Measurements from ENCODE around the gene TGFBR3L. TPM values are rescaled to one million over a fixed set of nuclear protein-coding genes. Genes with fewer than 3 reads are reported as not detected.
A peak's percentile ranks its signal among the peaks of the same experiment; 100 is the strongest.

Gene TGFBR3L
- total and polyA plus RNA-seq, 2 of the 13 experiments (the other 11 are each of a cell fraction or from before 2014, with no cell fraction given): 0.20 to 1.0 TPM

DNA sequence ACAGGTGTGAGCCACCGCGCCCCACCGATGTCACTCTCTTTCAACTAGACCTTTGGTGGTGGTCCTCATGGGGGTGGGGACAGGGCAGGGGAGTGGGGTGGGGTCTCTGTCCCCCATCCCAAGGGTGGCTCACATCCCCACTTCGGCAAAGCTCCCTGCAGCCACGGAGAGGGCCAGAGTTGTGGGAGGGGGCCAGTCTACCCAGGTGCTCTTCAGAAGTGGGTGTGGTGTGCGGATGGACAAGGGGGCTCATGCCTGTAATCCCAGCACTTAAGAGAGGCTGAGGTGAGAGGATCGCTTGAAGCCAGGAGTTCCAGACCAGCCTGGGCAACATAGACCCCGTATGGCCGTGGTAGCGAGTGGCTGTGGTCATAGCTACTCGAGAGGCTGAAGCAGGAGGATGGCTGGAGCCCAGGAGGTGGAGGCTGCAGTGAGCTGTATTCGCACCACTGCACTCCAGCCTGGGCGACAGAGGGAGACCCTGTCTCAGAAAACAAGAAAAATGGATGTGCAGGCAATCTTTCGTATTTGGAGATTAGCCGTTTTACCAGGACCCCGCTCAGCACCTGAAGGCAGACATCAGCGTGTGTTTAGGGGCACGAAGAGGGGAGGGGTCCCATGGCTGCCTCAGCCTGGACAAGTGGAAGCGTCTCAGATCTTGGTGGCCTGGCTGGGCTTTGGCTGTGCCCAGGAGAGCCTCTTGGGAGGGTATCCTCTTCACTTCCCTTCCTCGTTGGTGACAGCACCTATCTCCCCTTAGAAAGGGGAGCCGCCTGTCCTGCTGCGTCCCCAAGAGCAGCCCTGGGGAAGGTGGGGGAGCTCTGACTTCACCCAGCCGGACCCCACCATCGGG, 846 bp downstream of the TGFBR3L start (continued):
- TF ChIP-seq, protein P1, sequence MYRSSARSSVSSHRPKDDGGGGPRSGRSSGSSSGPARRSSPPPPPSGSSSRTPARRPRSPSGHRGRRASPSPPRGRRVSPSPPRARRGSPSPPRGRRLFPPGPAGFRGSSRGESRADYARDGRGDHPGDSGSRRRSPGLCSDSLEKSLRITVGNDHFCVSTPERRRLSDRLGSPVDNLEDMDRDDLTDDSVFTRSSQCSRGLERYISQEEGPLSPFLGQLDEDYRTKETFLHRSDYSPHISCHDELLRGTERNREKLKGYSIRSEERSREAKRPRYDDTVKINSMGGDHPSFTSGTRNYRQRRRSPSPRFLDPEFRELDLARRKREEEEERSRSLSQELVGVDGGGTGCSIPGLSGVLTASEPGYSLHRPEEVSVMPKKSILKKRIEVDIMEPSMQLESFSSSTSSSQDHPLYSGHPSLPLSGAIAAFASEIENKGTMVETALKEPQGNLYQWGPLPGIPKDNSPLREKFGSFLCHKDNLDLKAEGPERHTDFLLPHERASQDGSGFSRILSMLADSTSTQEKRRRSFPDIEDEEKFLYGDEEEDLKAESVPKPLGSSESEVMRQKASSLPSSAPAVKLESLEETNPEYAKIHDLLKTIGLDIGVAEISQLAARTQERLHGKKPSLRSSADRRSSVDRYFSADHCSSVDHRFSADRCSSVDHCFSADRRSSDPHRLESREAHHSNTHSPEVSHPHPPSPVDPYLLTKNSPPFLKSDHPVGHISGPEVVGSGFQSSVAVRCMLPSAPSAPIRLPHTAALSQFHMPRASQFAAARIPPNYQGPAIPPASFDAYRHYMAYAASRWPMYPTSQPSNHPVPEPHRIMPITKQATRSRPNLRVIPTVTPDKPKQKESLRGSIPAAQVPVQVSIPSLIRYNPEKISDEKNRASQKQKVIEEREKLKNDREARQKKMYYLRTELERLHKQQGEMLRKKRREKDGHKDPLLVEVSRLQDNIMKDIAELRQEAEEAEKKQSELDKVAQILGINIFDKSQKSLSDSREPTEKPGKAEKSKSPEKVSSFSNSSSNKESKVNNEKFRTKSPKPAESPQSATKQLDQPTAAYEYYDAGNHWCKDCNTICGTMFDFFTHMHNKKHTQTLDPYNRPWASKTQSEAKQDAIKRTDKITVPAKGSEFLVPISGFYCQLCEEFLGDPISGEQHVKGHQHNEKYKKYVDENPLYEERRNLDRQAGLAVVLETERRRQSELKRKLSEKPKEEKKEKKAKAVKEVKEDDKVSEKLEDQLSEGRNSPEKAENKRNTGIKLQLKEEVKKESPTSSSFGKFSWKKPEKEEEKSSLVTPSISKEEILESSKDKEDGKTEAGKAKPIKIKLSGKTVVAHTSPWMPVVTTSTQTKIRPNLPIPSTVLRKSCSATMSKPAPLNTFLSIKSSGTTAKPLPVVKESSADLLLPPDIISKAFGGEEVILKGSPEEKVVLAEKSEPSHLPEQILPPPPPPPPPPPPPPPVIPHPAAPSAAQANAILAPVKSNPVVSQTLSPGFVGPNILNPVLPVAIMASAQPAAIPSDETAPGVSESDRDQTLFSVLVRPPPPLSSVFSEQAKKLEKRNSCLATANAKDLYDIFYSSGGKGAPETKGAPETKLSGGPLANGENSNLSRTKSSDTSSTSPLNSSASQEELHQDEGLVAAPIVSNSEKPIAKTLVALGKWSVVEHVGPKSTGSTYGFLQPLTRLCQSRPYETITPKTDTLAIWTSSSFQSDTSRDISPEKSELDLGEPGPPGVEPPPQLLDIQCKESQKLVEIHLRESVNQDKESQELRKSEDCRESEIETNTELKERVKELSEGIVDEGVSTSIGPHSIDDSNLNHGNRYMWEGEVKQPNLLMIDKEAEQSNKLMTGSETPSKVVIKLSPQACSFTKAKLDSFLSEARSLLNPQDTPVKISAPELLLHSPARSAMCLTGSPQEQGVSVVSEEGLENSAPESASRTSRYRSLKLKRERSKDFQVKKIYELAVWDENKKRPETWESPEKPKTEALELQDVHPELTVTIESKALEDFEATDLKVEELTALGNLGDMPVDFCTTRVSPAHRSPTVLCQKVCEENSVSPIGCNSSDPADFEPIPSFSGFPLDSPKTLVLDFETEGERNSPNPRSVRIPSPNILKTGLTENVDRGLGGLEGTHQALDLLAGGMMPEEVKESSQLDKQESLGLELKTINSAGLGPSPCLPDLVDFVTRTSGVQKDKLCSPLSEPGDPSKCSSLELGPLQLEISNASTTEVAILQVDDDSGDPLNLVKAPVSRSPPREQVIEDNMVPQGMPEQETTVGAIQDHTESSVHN (CRISPR knock-in tag; IDR thresholded peaks at IDR 0.05): no peak
- no peak for TF ChIP-seq MBNL3 (CRISPR knock-in tag; conservative IDR thresholded peaks at IDR 0.05)
- TF ChIP-seq, protein P2, sequence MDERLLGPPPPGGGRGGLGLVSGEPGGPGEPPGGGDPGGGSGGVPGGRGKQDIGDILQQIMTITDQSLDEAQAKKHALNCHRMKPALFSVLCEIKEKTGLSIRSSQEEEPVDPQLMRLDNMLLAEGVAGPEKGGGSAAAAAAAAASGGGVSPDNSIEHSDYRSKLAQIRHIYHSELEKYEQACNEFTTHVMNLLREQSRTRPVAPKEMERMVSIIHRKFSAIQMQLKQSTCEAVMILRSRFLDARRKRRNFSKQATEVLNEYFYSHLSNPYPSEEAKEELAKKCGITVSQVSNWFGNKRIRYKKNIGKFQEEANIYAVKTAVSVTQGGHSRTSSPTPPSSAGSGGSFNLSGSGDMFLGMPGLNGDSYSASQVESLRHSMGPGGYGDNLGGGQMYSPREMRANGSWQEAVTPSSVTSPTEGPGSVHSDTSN (CRISPR knock-in tag; IDR thresholded peaks at IDR 0.05): no peak
- TF ChIP-seq, protein P3, sequence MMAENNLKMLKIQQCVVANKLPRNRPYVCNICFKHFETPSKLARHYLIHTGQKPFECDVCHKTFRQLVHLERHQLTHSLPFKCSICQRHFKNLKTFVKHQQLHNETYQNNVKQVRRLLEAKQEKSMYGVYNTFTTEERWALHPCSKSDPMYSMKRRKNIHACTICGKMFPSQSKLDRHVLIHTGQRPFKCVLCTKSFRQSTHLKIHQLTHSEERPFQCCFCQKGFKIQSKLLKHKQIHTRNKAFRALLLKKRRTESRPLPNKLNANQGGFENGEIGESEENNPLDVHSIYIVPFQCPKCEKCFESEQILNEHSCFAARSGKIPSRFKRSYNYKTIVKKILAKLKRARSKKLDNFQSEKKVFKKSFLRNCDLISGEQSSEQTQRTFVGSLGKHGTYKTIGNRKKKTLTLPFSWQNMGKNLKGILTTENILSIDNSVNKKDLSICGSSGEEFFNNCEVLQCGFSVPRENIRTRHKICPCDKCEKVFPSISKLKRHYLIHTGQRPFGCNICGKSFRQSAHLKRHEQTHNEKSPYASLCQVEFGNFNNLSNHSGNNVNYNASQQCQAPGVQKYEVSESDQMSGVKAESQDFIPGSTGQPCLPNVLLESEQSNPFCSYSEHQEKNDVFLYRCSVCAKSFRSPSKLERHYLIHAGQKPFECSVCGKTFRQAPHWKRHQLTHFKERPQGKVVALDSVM (CRISPR knock-in tag; IDR thresholded peaks at IDR 0.05): peak; percentile 91
- no peak for TF ChIP-seq ZFP36 (IDR thresholded peaks at IDR 0.05; ENCODE audit: borderline replicate concordance, low read depth, low read length, partially characterized antibody)
- no peak for TF ChIP-seq ZNF335 (CRISPR knock-in tag; IDR thresholded peaks at IDR 0.05)
- no peak for TF ChIP-seq ZNF816 (CRISPR knock-in tag; IDR thresholded peaks at IDR 0.05; ENCODE audit: borderline replicate concordance)
- TF ChIP-seq KAT2B (IDR thresholded peaks at IDR 0.05; ENCODE audit: borderline replicate concordance, low read depth, low read length): no peak
- 0 out of 2 replicates have a peak, but pooled peaks have one; percentile 15 for TF ChIP-seq ZFP41 (CRISPR knock-in tag; IDR thresholded peaks at IDR 0.05; ENCODE audit: borderline replicate concordance)
- 0 out of 2 replicates have a peak, but pooled peaks have one; percentile 5 for TF ChIP-seq ZNF790 (CRISPR knock-in tag; IDR thresholded peaks at IDR 0.05; ENCODE audit: borderline replicate concordance)
- no peak for TF ChIP-seq PHF5A (CRISPR knock-in tag; IDR thresholded peaks at IDR 0.05; ENCODE audit: low read depth, unreplicated experiment)
- TF ChIP-seq, protein P4, sequence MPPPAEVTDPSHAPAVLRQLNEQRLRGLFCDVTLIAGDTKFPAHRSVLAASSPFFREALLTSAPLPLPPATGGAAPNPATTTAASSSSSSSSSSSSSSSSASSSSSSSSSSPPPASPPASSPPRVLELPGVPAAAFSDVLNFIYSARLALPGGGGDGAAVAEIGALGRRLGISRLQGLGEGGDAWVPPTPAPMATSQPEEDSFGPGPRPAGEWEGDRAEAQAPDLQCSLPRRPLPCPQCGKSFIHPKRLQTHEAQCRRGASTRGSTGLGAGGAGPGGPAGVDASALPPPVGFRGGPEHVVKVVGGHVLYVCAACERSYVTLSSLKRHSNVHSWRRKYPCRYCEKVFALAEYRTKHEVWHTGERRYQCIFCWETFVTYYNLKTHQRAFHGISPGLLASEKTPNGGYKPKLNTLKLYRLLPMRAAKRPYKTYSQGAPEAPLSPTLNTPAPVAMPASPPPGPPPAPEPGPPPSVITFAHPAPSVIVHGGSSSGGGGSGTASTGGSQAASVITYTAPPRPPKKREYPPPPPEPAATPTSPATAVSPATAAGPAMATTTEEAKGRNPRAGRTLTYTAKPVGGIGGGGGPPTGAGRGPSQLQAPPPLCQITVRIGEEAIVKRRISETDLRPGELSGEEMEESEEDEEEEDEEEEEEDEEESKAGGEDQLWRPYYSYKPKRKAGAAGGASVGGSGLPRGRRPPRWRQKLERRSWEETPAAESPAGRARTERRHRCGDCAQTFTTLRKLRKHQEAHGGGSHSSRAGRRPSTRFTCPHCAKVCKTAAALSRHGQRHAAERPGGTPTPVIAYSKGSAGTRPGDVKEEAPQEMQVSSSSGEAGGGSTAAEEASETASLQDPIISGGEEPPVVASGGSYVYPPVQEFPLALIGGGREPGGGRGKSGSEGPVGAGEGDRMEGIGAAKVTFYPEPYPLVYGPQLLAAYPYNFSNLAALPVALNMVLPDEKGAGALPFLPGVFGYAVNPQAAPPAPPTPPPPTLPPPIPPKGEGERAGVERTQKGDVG (CRISPR knock-in tag; IDR thresholded peaks at IDR 0.05; ENCODE audit: borderline replicate concordance): no peak

Measured in HepG2 (cell line).